T47D (cell line): ENCODE data around the gene CACNA2D1.

Experiments
- DNase-seq, 2 experiments: peaks; one replicate each; pipeline versions ENCODE4 v3.0.0 to v3.0.0-alpha.2; 2011 to 2012; ENCODE audit warnings: low read depth in 1 of 2, low spot score in 1 of 2
- JUND ChIP-seq: IDR thresholded peaks from 2 replicates; pipeline ENCODE4 v1.6.1; 2012; ENCODE audit warnings: low read depth
- in situ Hi-C: cut with HindIII; loops from 2 replicates; pipeline ENCODE4 v1.10.0; 2016; ENCODE audit warnings: low sequenced_read_pairs, low pct_unique_long_range_greater_than_20kb

Gene CACNA2D1

GRCh38 chr7:82339958-82340357, 103.6 kb downstream of the CACNA2D1 start:
- in situ Hi-C loops = no loop called here
- no peak for DNase-seq
- no peak for TF ChIP-seq JUND

GRCh38 chr7:82335927-82336326, 107.7 kb downstream of the CACNA2D1 start:
- no peak for TF ChIP-seq JUND
- in situ Hi-C loops = no loop called here
- peak in 1 of 2 experiments; percentile 36 for DNase-seq

- in situ Hi-C loops = no loop called here
Measured at GRCh38 chr7:82335001-82335400, 108.6 kb downstream of the CACNA2D1 start.

DNA sequence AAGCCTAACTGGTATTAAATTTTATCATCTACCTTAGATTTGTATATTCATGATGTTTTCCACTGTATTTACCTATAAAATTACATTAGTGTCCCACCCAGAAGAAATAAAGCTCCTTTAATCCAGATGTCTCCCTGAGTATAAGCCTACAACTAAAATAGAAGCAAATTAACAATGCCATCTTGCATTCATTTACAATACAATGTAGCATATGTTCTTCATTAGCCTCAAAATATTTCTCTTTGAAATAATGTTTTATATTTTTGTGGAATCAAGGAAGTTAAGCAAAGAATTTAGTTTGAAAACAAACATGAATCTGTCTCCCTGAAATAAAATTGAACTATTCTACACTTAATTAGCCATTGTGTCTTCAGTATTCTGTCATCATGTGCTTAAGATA, 112.3 kb downstream of the CACNA2D1 start:
- in situ Hi-C loops = no loop called here
- DNase-seq = no peak
- TF ChIP-seq JUND = no peak

More at GRCh38 chr7:82335001-82335400, 108.6 kb downstream of the CACNA2D1 start:
- no peak for TF ChIP-seq JUND
- DNase-seq = no peak

GRCh38 chr7:82330706-82331215, 112.8 kb downstream of the CACNA2D1 start:
- TF ChIP-seq JUND = no peak
- DNase-seq = no peak
- in situ Hi-C loops = no loop called here

- no peak for TF ChIP-seq JUND
- in situ Hi-C loops = no loop called here
- DNase-seq = no peak
Measured at GRCh38 chr7:82327898-82328297, 115.7 kb downstream of the CACNA2D1 start.

GRCh38 chr7:82325416-82325815, 118.2 kb downstream of the CACNA2D1 start:
- in situ Hi-C loops = no loop called here
- no peak for DNase-seq
- TF ChIP-seq JUND = no peak

GRCh38 chr7:82323806-82324205, 119.8 kb downstream of the CACNA2D1 start:
- no peak for TF ChIP-seq JUND
- in situ Hi-C loops = no loop called here
- DNase-seq = no peak

GRCh38 chr7:82319674-82320118, 123.9 kb downstream of the CACNA2D1 start:
- peak in 1 of 2 experiments; percentile 12 for DNase-seq
- in situ Hi-C loops = no loop called here
- no peak for TF ChIP-seq JUND

- in situ Hi-C loops = no loop called here
- DNase-seq = no peak
- TF ChIP-seq JUND = no peak
Measured at GRCh38 chr7:82318786-82319185, 124.8 kb downstream of the CACNA2D1 start.

GRCh38 chr7:82317760-82318159, 125.8 kb downstream of the CACNA2D1 start:
- in situ Hi-C loops = no loop called here
- DNase-seq = no peak
- no peak for TF ChIP-seq JUND

DNA sequence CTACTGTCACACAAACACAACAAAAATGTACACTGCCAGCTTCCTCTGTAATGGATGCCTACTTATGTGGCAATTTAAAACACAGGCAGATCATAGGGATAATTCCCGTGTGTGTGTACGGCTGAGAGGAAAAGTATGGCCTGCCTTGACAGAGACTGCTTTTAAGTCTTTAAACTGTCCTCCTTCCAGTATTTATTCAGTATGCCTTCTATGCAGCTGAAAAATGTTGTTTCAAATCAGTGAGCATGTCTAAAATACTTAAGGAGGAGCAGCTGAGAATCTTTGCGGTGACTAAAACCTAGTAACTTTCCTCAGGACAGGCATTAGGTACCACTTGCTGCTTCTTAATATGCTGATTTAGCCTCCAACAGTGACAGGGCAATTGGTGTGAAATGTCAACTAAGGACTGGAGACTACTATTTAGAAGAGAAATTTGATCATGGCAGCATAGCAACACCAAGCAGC, 126.3 kb downstream of the CACNA2D1 start:
- no peak for TF ChIP-seq JUND
- DNase-seq = no peak
- in situ Hi-C loops = no loop called here

- in situ Hi-C loops = no loop called here
- no peak for DNase-seq
- no peak for TF ChIP-seq JUND
Measured at GRCh38 chr7:82313269-82313668, 130.3 kb downstream of the CACNA2D1 start.

GRCh38 chr7:82312646-82313045, 130.9 kb downstream of the CACNA2D1 start:
- TF ChIP-seq JUND = no peak
- in situ Hi-C loops = no loop called here
- no peak for DNase-seq
